ENCODE measurements around the gene CFDP1. TPM values are rescaled to one million over a fixed set of nuclear protein-coding genes. Genes with fewer than 3 reads are reported as not detected.

Gene CFDP1
- total RNA-seq, 1 donor from 2014 or later, result 51.0 TPM

GRCh38 chr16:75266738-75267630 is 166.3 kb downstream of the CFDP1 start:
- no peak for DNase-seq (ENCODE audit: low read depth, low spot score)

GRCh38 chr16:75265911-75266701 is 167.2 kb downstream of the CFDP1 start:
- no peak for DNase-seq (ENCODE audit: low read depth, low spot score)

- no peak for DNase-seq (ENCODE audit: low read depth, low spot score)
These were observed 168.0 kb downstream of the CFDP1 start for GRCh38 chr16:75264999-75265910.

DNA sequence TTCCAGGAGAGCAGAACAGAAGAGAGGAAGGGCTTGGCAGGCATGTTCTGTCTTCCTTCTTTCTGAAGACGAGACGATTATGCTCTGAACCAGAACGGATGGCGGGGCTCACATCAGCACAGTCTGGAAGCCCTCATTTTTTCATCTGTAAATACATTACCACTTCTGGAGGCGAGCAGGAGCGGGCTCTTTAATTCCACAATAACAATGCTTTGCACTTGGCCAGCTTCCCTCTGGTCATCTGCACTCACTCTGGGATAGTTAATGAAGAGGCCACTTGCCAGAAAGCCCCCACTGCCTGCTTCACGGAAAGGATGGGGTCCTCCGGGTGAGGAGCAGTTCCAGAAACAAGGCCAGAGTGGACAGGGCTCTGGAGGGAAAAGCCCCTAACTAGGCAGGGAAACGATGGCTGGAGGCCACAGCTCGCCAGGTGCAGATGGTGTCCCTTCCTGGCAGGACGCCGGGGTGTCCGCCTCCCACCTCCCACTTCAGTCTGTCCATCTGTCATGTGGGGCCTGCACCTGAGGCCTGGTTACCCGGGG is 168.8 kb downstream of the CFDP1 start:
- no peak for DNase-seq (ENCODE audit: low read depth, low spot score)

- DNase-seq (ENCODE audit: low read depth, low spot score), result no peak
These were observed 169.3 kb downstream of the CFDP1 start for GRCh38 chr16:75263963-75264445.

DNA sequence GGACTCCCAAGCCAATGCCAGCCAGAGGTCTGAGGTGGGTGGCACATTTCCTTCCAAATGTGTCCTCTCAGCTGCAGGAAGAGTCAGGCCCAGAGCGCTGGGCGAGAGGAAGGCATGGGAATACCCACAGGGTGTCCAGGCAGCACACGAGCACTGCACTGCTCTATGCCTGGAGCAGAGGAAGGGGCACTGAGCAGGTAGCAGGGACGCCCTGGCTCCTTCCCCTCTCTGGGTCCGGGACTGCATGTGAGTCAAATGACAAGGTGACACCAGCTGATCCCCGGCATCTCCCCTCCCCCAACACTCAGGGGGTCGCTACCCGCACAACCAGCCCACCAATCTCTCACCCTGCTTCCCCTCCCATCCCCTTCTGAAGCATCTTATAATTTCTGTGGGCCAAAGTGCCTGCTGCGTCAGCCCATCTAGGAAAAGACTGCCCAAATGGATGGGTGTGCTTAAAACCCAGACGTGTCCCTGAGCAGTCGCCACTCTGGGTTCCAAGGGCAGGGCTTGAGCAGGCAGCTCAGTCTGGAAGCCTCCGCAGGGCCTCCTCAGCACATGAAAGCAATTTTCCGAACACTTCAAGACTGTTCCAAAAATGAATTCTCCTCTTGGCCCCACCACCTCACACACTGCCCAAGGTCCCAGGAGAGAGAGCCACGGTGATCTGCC is 169.9 kb downstream of the CFDP1 start:
- DNase-seq (ENCODE audit: low read depth, low spot score), result no peak

GRCh38 chr16:75262800-75263127 is 170.5 kb downstream of the CFDP1 start:
- DNase-seq (ENCODE audit: low read depth, low spot score), result no peak

DNA sequence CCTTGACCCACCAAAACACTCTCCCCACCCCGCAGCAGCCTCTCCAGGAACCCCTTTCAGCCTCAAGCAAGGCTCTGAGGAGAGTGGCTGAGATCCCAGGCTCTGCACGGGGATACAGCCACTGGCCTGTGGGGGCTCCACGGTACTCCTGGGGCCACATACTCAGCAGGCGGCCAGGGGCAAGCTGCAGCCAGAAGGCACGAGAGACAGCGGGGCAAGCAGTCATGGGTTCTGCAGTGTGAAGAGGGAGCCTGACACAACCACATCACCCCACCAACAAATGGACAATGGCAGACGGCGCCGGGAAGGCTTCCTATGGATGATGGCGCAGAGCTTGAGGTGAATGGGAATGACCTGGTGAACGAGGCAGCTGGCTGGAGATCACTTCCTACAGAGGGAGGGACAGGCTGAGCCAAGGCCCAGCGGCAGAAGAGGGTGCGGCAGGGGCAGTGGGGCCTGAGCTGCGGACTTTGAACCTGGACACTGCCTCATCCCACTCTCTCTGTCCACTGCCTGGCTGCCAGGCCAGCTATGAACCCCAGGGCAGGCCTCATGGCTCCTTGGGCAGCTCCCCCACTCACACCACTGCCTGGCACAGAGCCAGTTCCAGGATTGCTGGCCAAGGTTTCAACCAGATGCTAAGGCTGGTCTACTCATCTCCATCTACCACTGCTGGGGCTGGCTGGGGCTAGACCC is 171.1 kb downstream of the CFDP1 start:
- no peak for DNase-seq (ENCODE audit: low read depth, low spot score)

DNA sequence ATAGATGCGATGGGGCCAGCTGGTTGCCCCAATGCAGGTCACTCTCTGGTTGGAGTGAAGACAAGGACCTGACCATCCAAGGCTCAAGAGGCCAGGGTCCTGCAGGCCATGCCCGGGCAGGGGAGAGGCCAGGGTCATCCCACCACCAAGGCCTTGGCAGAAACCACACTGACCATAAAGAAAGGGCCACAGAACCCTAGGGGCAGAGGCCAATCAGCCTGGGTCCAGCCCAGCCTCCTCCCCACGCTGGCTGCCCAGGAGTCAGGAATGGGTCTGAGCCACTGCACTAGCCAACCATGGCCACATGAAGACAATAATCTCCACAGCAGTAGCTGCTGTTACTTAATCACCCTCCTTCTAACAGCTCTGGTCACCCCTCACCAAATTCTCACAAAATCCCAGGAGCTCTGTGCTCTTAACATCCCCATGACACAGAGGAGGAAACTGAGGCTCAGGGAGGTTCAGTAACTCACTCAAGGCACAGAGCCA is 171.7 kb downstream of the CFDP1 start:
- no peak for DNase-seq (ENCODE audit: low read depth, low spot score)

DNA sequence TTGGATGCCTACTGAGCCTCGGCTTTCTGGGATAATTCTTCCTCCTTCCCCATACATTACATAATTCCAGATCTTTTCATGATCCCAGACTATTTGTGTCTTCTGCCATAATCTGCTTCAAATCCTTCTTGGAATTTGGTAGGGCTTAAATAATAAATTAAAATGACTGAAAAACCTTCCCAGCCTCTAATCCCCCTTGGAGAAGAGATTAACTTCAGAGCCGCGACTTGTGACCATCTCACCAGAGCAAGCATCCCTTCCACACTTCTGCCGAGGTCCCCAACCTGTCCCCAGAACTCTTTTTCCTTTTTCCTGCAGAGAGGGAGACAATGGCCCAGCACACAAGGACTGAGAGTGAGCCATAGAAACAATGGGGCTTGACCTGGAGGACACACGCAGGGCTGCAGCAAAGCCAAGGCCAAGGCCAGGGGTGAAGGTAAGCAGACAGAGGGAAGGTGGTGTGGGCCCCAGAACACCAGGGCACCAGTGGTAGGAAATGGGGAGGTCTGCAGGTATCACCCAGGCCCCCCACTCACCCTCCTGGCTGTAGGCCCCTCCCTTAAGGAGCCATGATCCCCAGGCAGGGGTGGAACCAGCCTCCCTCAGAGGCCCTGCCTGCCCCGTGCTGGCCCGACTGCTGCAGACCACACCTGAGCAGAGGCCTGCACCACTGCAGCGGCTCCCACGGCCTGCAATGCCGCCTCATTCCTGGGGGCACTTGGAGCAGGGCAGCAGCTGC is 172.3 kb downstream of the CFDP1 start:
- no peak for DNase-seq (ENCODE audit: low read depth, low spot score)

DNA sequence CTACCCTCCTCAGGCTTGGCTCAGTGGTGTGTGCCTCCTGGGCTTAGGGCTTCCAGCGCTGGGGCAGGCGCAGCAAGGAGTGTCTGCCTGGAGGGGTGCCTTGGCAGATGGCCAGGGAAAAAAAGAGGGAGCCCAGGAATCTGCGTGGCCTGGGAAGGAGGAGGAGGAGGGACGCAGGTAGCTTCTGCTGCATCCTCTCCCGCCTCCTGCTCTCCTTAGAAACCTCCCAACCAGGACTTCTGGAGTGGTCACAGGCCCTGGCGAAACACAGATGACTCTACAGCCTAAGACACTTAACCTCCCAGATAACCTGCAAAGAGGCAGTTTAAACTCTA is 174.5 kb downstream of the CFDP1 start:
- no peak for DNase-seq (ENCODE audit: low read depth, low spot score)

DNA sequence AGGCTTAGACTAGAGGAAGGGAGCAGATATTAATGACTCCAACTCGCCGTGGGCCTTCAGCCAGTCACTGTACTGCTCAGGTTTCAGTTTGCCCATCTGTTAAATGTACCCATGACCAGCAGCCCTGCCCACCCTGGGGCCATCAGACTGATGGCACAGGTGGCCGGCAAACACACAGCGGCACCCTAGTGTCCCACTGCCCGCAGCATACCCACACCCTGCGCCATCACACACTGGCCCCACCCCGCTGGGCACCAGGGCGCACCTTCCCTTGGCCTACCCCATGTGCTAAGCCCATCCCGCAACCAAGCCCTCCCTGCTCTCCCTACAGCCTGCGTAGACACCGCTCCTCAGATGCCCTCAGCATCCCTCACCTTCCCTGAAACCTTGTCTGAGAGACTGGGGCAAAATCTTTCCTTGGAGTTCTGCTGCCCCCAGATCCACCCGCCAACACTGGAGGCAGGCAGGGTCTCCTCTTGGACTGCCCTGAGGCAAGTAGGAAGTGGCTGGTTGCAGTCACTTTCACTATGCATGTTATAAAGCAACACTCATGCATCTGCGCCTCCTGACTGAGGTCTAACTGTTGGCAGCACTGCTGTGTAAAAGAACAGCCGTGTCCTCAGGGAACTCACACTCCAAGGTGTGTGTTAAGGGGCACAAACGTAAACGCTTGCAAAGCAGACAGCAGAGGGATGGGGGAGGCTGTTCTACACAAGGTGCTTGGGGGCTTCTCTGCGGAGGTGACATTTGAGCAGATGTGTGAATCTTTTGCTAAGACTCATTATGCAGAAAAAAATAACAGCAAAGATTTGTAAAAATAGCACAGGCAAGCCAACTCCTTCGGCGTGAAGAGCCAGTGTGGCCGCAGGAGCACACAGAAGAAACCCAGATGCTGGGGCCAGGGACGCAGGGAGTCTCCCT is 175.2 kb downstream of the CFDP1 start:
- no peak for DNase-seq (ENCODE audit: low read depth, low spot score)

DNA sequence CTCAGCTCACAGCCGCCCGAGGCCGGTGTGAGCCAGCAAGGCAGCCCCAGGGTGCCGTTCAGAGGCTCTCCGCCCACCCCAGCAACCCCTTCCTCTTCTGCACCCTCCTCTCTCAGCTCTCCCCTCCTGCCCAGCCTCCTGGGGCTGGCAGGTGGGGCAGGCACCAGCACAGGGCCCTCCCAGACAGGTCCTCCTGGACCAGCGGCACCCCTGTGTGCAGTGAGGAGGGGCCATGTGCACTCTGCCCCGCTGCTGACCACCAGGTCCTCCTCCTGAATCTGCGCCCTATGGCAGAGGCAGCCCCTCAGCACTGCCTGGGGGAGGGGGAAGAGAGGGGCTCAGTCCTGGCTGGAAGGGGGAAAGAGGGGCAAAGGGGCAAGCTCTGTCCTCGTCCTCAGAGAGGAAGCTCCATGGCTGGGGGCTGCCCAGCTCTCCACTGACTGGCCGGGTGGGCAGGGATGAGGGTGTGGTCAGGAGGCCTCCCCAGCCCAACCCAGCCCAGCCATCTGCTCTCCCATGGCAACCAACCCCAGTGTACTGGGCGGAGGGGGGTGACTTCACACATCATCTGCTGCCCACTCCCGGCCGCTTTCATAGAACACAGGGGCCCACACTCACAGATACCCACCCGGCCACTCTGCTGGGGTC is 176.5 kb downstream of the CFDP1 start:
- DNase-seq (ENCODE audit: low read depth, low spot score), result no peak

GRCh38 chr16:75256059-75256571 is 177.2 kb downstream of the CFDP1 start:
- DNase-seq (ENCODE audit: low read depth, low spot score), result no peak

GRCh38 chr16:75254359-75254837 is 178.9 kb downstream of the CFDP1 start:
- no peak for DNase-seq (ENCODE audit: low read depth, low spot score)

- no peak for DNase-seq (ENCODE audit: low read depth, low spot score)
These were observed 180.1 kb downstream of the CFDP1 start for GRCh38 chr16:75252946-75253911.
